HG03175 (cell line): ENCODE results near the gene LHB.
"Not testable (repeated sequence)": the region's sequence is repeated elsewhere in the genome, so short reads cannot be mapped to it uniquely, and the experiment has no call there.

Experiments
- ATAC-seq: cut with Tn5 transposase; IDR thresholded peaks from one replicate; pipeline ENCODE4 v1.9.1; 2021; ENCODE audit warnings: mild to moderate bottlenecking, moderate library complexity; ENCODE audit not compliant: unreplicated experiment

Gene LHB

DNA sequence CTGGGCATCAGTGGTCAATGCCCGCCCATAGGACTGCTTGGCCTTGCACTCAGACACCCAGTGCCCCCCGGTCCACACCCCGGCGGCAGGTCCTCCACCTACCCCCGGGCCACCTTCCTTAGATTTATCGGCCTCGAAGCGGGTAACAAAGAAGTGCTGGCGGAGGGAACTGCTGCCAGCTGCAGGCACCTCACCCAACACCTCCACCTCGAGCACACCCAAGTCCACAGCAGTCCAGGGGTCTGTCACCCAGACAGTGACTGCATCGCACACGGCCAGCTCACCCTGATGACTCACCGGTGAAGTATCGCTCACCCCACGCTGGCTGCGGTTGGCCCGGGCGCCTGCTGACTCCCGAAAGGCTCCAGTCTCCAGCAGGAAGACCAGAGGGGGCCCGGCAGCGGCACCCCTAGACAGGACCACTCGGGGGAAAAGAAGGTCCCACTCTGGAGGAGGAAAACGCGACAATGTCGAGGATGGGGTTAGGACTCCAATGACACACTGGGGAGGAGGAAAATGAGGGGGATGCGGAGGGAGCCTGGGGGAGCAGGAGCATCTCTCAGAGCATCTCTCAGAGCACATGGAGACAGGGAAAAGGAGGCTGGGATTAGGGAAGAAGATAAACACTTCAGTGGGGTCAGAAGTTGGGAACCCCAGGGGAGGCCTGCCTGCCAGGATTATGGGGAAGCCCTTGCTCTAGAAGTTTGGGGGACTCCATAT is 21.8 kb upstream of the LHB start:
- ATAC-seq, result not testable (repeated sequence)

DNA sequence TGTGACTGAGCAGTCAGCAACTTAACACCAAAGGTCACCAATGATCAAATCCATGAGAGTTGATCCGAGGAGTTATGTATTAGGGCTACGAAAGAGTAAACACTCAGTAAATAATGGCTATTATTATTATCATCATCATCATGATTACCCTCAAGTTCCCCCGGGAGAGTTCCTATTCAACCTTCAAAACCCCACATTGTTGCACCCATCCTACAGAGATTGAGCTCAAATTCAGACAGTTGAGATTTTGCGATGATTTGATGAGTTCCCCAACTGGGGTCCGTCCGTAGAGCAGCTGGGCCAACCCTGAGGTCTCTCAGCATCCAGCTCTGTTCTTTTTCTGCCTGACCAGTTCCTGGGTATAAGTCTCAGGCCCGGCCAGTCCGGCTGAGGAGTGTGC is 21.2 kb upstream of the LHB start:
- not testable (repeated sequence) for ATAC-seq

DNA sequence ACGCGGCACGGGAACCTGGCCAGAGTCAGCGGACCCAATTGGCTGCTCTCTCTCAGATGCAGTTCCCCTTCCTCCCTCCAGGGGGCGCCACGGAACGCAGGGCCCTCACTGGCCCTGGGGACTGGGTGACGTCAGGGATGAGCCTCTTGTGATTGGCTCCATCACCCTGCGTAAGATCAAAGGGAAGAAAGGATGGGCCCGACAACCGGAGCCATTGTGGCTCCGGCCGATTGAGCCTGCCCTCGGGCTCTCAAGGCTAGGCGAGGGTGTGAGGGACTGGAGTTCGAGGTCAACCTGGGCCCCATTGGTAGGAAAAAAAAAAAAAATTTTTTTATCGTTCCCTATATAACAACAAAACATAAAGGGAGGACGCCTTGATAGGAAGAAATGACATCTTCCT is 19.9 kb upstream of the LHB start, which contains the start of gene CGB1:
Gene CGB1, minus strand, starts transcription at position 81 of the 400 bp plus-strand sequence. CDS start 184 bp downstream, outside the sequence.
- ATAC-seq, result not testable (repeated sequence)

DNA sequence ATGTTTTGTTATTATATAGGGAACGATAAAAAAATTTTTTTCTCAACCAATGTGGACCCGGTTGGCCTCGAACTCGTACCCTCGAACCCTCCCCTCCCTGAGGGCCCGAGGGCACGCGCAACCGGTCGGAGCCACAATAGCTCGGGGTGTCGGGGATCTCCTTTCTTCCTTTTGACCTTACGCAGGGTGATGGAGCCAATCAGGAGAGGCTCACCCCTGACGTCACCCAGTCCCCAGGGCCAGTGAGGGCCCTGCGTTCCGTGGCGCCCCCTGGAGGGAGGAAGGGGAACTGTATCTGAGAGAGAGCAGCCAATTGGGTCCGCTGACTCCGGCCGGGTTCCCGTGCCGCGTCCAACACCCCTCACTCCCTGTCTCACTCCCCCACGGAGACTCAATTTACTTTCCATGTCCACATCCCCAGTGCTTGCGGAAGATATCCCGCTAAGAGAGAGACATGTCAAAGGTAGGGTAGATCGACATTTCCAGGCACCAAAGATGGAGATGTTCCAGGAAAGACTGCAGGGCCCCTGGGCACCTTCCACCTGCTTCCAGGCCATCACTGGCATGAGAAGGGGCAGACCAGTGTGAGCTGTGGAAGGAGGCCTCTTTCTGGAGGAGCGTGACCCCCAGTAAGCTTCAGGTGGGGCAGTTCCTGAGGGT is 14.9 kb upstream of the LHB start, which contains the start of gene CGB2:
Gene CGB2, plus strand, starts transcription at position 249 of the 660 bp plus-strand sequence. Its CDS starts 206 bp downstream, at position 455.
- not testable (repeated sequence) for ATAC-seq

DNA sequence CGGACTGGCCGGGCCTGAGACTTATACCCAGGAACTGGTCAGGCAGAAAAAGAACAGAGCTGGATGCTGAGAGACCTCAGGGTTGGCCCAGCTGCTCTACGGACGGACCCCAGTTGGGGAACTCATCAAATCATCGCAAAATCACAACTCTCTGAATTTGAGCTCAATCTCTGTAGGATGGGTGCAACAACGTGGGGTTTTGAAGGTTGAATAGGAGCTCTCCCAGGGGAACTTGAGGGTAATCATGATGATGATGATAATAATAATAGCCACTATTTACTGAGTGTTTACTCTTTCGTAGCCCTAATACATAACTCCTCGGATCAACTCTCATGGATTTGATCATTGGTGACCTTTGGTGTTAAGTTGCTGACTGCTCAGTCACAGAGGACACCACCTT is 13.4 kb upstream of the LHB start:
- not testable (repeated sequence) for ATAC-seq

DNA sequence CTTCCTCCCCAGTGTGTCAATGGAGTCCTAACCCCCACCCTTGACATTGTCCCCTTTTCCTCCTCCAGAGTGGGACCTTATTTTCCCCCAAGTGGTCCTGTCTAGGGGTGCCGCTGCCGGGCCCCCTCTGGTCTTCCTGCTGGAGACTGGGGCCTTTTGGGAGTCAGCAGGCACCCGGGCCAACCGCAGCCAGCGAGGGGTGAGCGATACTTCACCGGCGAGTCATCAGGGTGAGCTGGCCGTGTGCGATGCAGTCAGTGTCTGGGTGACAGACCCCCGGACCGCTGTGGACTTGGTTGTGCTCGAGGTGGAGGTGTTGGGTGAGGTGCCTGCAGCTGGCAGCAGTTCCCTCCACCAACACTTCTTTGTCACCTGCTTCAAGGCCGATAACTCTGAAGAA is 12.9 kb upstream of the LHB start:
- ATAC-seq, result not testable (repeated sequence)

DNA sequence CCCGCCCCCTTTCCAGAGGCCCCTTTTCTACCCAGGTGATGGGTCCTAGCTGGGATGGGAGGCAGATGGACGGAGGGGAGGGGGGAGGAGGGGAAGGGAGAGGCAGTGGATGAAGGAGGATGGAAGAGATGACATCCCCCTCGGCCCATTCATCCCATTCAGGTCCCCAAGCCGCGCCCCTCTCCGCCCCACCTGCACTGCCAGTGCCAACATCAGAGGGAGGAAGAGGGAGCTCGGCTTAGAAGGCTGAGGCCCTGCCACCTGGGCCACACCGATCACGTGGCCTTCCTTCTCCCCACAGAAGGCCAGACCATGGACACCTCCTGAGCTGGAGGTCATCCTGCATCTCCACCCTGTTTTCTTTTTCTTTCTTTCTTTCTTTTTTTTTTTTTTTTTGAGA is 11.8 kb upstream of the LHB start:
- not testable (repeated sequence) for ATAC-seq

DNA sequence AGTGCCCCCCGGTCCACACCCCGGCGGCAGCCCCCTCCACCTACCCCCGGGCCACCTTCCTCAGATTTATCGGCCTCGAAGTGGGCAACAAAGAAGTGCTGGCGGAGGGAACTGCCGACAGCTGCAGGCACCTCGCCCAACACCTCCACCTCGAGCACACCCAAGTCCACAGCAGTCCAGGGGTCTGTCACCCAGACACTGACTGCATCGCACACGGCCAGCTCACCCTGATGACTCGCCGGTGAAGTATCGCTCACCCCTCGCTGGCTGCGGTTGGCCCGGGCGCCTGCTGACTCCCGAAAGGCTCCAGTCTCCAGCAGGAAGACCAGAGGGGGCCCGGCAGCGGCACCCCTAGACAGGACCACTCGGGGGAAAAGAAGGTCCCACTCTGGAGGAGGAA is 8.7 kb upstream of the LHB start:
- ATAC-seq, result not testable (repeated sequence)

DNA sequence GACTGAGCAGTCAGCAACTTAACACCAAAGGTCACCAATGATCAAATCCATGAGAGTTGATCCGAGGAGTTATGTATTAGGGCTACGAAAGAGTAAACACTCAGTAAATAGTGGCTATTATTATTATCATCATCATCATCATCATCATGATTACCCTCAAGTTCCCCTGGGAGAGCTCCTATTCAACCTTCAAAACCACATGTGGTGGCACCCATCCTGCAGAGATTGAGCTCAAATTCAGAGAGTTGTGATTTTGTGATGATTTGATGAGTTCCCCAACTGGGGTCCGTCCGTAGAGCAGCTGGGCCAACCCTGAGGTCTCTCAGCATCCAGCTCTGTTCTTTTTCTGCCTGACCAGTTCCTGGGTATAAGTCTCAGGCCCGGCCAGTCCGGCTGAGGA is 8.2 kb upstream of the LHB start:
- not testable (repeated sequence) for ATAC-seq

DNA sequence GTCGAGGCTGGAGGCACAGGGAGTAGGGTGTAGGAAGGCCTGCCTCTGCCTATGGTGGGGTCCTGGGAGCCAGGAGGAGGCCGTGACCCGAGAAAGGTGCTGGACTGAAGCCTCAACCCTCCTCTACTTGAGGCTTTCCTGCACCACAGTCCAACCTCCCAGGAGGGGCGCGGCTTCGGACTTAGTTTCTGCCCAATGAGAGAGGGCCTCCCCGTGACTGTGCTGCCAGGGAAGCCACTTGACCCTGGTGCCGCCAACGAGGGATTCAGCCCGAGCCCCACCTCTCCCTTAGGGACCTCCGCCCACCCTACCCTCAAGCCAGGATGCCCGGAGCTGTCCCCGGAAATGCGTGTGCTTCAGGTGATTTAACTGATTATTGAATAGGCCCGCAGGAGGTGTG is 7.3 kb upstream of the LHB start, which contains the start of gene CGB3:
Gene CGB3, minus strand, starts transcription at position 101 of the 400 bp plus-strand sequence. CDS start 362 bp downstream, outside the sequence.
- not testable (repeated sequence) for ATAC-seq

DNA sequence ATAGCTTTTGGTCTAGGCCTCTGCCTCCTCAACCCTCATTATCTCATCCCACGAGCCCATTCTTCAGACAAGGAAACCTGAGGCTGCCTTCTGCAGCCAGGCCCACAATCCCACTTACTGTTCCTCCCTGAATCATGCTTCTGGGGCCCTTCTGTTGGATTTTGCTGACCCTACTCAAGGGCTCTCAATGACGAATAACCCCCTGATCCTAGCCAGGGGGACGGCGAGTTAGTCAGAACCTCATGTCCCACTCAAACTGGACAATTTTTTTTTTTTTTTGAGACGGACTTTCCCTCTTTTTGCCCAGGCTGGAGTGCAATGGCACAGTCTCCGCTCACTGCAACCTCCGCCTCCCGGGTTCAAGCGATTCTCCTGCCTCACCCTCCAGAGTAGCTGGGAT is 5.2 kb upstream of the LHB start:
- no peak for ATAC-seq

DNA sequence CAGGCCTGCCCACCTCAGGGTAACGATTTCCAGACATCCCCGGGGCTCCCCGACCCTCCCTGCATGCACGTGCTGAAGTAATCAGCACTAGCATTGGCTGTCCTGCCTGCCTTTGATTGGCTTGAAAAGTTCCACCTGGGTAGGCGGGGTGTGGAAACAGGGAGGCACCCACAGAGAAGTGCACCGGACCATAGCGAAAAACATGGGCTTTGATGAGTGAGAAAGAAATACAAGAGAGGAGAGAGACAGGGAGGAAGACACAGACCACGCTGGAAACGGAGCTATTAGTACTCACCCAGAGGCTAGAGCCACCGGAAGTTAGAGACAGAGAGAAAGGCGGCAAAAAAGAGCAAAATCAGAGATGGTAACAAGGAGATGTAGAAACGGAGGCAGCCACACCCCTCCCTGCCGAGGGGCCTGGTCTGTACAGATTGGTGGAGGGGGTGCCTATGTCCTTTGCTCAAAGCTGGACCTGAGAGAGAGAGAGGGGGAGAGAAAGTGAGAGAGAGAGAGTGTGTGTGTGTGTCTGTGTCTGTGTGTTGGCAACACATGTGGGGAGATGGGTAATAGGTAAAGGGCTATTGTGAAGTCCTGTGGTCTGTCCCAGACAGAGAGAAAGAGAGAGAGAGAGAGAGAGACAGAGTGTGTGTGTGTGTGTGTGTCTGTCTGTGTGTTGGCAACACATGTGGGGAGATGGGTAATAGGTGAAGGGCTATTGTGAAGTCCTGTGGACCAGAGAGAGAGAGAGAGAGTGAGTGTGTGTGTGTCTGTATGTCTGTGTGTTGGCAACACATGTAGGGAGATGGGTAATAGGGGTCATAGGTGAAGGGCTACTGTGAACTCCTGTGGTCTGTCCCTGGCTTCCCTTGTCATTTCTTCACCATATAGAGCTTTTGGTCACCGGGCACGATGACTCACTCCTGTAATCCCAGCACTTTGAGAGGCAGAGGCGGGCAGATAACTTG is 4.3 kb upstream of the LHB start:
- ATAC-seq, result no peak

DNA sequence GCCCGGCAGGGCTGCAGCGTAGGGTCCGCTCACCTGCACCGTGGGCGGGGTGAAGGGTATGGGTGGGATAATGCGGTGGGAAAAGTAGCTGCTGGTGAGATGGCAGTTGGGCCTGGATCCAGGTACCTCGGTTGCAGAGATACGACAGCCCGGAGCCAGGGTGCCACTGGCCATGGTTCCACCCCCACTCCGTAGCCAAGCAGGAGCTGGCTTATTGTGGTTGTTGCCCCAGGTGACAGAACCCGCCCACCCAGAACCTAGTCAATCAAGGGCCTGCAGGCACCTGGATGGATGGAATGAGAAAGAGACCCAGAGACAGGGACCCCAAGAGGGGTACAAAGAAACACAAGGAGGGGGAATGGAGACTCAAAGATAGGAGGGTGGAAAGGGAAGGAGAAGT is 3.5 kb upstream of the LHB start:
- no peak for ATAC-seq

DNA sequence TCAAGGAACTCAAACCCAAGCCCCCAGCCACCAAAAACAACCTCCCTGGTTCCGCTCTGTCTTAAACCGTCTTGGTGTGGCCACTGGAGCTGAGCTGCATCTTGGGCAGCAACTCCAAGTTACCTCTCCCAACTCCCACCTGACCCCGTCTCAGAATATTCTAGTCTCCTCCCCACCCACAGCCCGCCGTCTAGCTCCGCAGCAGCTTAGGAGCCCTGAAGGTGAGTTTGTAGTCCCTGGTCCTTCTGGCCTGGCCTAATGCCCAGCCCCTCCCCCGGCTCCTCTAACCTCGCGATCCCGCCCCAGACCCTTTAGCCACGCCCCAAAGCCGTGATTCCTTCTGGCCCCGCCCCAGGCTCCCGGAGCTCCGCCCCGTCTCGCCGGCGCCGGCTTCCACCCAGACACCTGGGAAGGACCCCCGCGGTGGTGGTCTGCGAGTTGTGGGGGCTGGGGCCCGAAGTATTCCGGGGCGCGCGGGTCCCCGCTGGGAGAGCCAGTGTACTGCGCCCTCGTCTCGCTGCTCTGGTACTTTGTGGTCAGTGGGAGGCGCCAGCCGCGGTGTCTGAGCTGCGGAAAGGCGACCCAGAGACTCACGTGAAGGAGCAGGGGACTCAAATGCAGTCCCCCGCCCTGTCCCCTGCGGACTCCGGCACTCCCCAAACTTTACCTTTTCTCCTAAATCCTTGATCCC is 2.5 kb upstream of the LHB start:
- no peak for ATAC-seq

DNA sequence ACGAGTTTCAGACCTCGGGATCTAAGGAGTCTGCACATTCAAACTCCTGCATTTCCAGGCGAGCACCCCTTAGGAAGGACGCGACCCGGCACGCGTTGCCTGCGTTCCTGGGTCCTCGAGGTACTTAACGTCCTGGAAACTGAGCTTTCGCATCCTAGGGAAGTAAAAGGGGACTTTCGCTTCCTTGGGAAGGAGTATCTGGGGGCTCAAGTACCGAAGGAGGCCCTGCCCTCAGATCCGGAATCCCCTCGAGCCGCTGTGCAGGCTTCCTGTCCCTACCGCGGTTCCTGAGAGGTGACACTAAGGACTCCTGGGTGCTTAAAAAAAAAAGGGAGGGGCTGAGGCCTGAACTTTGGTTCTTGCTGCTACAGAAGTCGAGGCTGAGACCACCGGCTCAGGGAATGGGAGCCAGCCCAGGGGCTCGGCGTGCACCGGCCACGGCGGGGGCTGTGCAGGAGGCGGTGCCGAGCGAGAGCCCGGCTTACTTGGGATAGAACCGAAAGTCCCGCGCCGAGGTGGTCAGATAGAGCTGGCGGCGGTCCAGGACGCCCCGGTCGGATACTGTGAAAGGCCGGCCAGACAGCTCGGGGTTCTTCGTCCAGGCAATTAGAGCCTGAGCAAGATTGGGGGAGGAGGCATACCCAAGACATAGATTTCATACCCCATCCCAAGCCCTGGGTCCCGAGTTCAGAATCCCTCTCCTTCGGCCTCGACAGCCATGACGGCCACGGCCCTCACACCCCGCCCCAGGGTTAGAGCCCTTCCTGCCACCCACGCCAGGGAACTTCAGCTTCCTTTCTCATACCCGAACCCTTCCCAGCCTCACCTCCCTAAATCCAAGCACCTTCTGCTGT is 1.7 kb upstream of the LHB start:
- not testable (repeated sequence) for ATAC-seq

DNA sequence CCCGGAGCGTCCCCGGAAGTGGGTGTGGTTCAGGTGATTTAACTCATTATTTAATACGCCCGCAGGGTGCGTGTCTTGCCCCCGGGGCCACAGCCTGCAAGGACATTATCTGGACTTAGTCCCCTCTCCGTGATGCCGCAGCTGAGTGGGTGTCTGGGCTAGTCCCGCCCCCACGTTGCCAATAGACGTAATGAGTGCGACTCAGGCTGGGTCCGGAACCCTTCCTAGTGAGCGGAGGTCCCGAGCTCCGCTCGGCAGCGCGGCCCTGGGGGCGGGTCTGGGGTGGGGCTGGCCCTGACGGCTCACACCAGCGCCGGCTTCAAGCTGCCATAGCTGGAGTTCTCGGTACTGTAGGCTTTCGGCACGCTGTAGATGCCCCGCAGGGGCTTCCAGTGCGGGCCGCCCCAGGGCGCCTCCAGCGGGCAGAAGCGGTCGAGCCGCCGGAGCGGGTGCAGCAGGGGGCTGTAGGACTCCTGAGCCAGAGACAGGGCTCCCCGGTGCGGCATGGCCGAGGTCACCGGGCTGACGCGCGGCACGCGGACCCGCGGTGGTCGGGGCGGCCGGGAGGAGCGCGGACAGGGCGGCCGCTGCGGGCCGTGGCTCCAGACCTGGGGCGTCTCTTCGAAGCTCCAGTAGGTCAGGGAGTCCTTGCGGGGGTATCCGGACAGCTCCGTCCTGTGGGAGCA is 918 bp upstream of the LHB start:
- ATAC-seq, result no peak

DNA sequence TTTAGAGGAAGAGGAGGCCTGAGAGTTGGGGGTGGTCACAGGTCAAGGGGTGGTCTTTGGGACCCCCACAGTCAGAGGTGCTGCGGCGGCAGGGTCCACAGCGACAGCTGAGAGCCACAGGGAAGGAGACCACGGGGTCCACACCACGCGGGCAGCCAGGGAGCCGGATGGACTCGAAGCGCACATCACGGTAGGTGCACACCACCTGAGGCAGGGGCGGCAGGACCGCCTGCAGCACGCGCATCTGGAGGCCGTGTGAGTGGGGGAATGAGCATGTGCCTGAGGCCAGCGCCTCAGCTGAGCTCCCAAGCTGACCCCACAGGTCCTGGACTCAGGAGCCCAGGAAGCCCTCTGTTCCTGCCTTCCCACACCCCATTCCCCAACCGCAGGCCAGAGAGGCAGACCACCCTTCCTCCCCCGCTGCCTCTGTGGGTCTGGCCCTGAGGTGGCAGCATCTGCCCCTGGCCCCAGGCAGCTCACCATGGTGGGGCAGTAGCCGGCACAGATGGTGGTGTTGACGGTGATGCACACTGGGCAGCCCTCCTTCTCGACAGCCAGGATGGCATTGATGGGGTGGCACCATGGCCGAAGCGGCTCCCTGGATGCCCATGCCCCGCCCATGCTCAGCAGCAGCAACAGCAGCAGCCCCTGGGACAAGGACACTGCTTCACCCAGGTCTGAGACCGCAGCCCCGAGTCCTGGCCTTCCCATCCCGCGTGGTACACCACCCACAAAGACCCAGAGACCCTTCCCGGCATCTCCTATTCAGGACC is 638 bp downstream of the LHB start:
- no peak for ATAC-seq

DNA sequence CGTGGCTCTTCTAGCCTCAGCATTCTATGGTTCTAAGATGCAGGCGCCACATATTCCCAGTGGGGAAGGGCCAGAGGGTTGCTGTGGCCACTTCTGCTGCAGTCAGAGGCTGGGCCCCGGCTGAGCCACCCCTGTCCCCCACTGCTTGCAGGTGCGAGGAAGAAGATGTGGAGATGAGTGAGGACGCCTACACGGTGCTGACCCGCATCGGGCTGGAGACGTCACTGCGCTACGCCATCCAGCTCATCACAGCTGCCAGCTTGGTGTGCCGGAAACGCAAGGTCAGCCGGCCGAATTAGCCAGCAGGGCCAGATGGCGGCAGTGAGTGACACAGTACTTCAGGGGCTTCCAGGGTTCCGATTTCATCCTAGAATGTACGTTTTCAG is 2.0 kb downstream of the LHB start:
- ATAC-seq, result no peak
